GM12891 (cell line): ENCODE results near the gene TMEM45A.

Experiments
- POLR2A ChIP-seq: IDR thresholded peaks from 2 replicates; pipeline ENCODE4 v1.6.1; 2011; ENCODE audit warnings: low read depth, low read length, control low read depth
- POLR2AphosphoS5 ChIP-seq: IDR thresholded peaks from 2 replicates; pipeline ENCODE4 v1.6.1; 2011; ENCODE audit warnings: low read depth, low read length, control low read depth
- POU2F2 ChIP-seq: IDR thresholded peaks from 2 replicates; pipeline ENCODE4 v1.6.1; 2011; ENCODE audit warnings: low read depth, mild to moderate bottlenecking, control low read depth, low read length, moderate library complexity
- SPI1 ChIP-seq: IDR thresholded peaks from 2 replicates; pipeline ENCODE4 v1.6.1; 2011; ENCODE audit warnings: low read depth, low read length, control low read depth
- TAF1 ChIP-seq: IDR thresholded peaks from 2 replicates; pipeline ENCODE4 v1.6.1; 2011; ENCODE audit warnings: low read depth, low read length, control low read depth

DNA sequence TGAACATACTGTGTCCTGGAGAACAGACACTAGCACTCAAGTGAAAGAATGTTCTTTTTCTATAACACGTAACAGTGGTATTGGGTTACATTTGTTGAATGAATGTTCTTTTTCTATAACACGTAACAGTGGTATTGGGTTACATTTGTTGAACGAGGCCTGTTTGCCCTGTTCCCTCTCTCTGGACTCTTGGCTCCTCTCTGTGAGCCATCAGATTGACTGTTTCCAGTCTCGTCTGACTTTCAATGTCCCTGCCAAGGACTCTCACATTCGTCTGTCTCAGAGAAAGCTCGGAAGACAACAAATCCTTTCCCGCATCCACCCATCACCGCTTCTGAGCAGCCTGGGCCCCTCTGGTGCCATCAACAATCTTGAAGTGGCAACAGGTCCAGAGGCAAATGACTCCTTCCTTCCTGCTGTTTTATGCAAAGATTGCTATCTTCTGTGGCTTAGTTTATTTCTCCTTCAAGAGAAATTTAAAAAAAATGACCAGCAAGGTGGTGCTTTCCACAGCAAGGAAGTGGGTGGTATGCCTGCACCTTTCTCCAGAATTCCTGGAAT is 8.0 kb downstream of the TMEM45A start:
- TF ChIP-seq POLR2A (no peak), POLR2AphosphoS5 (no peak), TAF1 (no peak), POU2F2 (no peak), SPI1 (no peak)
